Activated CD4-positive, alpha-beta T cell treated with anti-CD3 and anti-CD28 coated beads, Interleukin-2, amount 50 U/mL, for 48 hours (primary cell): ENCODE measurements around the gene ATL3.
A peak's percentile ranks its signal among the peaks of the same experiment; 100 is the strongest.
"Not testable (repeated sequence)": the region's sequence is repeated elsewhere in the genome, so short reads cannot be mapped to it uniquely, and the experiment has no call there.

Source experiments
- DNase-seq, 2 experiments: peaks; one replicate each; pipeline ENCODE4 v3.0.0-alpha.2; 2020

The ATL3 gene, protein sequence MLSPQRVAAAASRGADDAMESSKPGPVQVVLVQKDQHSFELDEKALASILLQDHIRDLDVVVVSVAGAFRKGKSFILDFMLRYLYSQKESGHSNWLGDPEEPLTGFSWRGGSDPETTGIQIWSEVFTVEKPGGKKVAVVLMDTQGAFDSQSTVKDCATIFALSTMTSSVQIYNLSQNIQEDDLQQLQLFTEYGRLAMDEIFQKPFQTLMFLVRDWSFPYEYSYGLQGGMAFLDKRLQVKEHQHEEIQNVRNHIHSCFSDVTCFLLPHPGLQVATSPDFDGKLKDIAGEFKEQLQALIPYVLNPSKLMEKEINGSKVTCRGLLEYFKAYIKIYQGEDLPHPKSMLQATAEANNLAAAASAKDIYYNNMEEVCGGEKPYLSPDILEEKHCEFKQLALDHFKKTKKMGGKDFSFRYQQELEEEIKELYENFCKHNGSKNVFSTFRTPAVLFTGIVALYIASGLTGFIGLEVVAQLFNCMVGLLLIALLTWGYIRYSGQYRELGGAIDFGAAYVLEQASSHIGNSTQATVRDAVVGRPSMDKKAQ

DNA sequence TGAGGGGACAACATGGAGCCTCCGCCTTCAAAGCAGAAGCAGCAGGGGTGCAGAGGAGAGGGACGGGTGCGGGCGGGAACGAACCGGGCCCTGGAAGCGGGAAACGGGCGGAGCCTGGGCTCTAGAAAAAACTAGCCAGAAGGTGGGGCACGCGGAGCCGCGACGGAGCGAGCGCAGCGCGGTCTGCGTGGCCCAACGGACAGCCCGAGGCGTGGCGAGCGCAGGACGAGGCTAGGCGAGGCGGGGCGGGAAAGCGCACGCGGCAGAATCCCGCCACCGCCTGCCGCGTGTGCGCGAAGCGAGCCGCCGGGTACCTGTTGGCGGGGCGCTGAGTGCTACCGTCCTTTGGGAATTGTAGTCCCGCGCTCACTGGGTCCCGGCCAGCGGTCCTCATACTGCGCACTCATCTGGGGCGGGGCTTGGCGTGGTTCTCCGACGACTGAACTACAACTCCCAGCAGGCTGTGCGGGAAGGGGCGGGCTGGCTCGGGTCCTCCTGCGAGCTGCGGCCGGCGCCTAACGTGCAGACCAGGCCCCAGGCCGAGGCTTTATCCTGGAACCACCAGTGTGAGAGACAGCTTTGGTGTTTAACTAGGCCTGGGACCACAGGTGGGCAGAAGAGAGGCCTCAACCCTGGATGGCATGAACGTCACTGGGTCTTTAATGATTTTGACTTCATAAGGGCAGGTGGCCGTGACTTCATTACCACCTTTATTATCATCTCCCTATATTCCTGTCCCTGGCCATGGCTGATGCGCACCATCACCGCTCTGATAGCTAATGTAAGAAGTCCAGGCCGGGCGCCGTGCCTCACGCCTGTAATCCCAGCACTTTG lies at the start of gene ATL3:
TSS of gene ATL3 (minus strand) at position 55 of the 834 bp plus-strand sequence. CDS start at position 14, 41 bp downstream.
- peak; percentile 96 to 97 for DNase-seq

DNA sequence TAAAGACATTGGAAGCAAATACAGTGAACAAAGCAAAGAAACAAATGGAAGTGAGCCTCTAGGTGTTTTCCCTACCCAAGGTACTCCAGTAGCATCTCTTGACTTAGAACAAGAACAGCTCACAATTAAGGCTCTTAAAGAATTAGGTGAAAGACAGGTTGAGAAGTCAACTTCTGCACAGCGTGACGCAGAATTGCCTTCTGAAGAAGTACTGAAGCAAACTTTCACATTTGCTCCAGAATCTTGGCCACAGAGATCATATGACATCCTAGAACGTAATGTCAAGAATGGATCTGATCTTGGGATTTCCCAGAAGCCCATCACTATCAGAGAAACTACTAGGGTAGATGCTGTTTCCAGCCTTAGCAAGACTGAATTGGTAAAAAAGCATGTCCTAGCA lies 49.4 kb upstream of the ATL3 start:
- no peak for DNase-seq

DNA sequence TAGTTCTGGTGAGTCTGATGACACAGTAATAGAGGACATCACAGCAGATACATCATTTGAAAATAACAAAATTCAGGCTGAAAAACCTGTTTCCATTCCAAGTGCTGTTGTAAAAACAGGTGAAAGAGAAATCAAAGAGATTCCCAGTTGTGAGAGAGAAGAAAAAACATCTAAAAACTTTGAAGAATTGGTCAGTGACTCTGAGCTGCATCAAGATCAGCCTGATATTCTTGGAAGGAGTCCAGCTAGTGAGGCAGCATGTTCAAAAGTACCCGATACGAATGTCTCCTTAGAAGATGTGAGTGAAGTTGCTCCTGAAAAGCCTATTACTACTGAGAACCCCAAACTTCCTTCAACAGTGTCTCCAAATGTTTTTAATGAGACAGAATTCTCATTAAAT lies 48.8 kb upstream of the ATL3 start:
- DNase-seq = no peak

DNA sequence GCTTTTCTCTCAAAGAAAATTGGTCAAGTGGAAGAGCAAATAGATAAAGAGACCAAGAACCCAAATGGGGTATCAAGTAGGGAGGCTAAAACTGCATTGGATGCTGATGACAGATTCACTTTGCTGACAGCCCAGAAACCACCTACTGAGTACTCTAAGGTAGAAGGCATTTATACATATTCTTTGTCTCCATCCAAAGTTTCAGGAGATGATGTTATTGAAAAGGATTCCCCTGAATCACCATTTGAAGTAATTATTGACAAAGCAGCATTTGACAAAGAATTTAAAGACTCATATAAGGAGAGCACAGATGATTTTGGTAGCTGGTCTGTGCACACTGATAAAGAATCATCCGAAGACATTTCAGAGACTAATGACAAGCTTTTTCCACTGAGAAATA lies 47.8 kb upstream of the ATL3 start:
- no peak for DNase-seq

DNA sequence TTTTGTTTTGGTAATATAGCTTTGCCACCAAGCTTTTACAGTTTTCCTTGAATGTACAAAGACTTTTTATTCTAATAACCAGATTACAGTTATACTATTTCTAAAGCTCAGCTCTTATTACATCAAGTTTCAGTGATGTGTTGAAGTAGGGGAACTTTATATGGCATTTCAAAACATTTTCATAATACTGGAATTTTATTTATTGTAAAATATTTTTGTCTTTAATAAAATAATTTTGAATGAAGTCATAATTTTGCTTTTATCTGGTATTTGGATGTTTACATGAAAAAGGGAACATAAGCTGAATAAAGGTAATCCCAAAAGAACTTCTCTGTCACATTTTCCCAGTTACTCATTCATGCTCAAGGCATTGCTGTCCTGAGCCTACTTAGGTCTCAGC lies 44.9 kb upstream of the ATL3 start:
- no peak for DNase-seq

DNA sequence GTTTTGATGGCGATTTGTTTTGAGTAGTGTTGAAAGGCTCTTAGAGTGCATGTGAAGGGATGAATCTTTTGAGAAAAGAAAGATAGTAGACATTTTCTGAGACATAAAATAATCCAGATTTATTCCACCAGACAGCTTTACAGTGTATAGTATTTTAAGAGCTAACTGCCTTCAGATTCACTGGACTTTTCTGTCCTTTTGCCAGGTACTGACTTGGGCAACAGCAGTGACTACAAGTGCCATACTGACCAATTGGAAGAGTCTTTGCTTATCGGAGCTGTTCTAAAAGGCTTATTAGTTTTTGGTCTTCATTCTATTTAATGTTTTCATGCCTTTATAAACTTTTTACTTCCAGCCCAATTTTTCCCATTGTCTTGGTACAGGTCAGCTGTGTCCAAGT lies 42.6 kb upstream of the ATL3 start:
- no peak for DNase-seq

DNA sequence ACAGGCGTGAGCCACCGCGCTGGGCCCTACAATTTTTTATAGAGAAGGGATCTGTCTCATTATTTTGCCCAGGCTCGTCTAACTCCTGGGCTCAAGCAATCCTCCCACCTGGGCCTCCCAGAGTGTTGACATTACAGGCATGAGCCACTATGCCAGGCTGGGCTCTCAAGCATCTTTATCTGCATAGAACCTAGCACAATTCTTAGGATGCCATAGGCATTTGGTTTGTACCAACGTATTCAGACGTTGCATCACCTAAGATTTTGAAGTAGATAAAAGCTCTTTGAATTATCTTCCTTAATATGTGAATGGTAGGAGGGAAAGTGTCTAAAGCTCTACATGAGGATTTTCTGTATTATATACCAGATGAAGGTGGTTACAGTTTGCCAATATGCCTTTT lies 40.7 kb upstream of the ATL3 start:
- no peak for DNase-seq

DNA sequence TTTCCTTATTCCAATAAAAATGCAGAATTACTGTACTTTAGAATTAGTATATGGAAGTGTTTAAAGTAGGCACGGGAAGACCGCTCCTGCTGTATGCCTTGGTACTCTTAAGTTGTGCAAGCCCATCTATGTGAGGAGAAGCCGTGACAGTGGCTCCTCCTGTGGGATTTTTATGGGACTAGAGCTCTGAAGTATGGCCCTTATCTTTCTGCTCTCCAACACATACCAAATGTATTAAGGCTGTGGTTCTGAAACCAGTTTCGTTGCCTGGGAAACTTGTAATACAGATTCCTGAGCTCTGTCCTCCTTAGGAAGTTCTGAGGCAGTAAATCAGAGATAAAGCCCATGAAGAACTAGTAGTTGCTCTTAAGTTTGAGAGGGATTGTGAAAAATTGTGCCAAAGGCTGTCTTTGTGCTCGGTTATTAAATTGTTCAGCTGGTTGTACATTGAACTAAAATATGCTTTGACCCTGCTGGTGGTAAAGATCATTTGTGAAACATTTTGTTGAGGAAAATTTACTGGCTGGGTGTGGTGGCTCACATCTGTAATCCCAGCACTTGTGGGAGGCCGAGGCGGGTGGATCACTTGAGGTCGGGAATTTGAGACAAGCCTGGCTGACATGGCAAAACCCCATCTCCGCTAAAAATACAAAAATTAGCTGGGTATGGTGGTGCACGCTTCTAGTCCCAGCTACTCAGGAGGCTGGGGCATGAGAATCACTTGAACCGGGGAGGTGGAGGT lies 39.5 kb upstream of the ATL3 start:
- DNase-seq = no peak

DNA sequence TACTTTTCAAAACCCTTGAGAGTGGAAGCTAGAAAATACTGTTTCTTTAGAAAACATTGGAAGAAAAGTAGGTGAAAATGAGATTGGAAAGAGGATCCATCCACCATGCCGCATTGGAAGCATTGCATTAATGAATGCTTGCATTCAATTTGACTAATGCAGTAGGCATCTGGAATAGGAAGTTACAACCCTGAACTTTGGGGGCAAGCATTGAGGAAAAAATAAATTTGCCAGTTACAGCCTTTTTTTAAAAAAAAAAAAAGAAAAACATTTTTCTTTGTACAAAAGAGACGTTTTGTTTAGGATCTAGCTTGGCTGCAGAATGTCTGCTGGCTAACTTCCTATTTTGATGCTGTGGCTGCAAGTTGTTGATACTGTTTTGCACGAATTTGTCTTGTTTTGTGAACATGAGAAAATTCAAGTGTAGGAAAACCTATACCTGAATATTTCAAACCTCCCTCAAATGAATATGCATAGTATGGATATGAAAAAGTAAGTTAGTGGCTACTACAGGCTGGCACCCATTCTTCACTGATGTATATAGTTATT lies 38.2 kb upstream of the ATL3 start:
- DNase-seq = no peak

DNA sequence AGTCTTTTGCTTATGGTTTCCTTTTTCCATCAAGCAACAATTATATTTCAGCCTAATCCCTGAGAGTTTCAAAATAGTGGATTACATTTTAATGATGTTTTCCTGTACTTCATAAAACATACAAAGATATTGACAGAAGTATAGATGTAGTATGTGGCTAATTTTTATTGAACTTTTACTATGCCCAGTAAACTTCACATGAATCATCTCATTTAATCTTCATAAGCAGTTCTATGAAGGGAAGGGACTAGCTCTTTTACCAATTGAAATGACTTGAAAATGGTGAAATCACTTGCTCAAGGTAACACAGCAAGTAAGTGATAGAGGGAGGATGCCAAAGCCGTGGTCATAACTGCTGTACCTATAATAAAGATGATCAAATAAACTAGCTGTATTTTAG lies 37.6 kb upstream of the ATL3 start:
- no peak for DNase-seq

DNA sequence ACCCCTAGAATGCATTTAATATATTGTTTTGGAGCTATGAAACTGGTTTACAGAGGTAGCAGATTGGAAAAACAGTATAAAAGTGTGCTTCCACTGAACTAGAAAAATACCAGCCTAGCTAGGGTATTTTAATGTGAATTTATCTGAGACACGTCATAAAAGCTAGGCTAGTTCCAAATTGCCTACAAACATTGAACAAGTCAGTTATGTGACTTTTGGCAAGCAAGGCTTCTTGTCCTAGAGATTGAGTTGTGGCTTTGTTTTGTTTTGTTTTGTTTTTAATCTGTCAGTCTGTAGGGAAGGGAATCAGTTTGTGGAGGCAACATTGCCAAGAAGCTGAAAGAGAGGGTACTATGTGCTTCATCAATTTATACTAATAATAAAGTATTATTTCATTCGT lies 34.4 kb upstream of the ATL3 start:
- DNase-seq = no peak

DNA sequence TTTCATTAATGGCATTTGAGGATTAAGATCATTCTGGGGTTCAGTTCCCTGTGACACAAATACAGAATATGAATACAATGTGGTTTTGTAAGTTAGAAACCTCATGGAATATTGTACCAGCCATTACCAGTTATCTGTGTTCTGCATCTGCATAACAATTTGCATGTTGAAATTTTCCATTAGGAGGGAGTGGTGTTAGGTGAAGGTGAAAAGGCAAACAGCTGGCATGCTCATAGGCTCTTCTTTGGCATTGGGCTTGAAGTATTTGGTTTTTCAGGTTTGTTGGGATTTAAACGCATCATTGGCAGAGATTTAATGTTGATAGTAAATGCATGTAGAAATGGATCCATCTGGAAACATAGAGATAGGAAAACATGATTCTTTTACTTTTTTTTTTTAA lies 28.7 kb upstream of the ATL3 start:
- DNase-seq = no peak

DNA sequence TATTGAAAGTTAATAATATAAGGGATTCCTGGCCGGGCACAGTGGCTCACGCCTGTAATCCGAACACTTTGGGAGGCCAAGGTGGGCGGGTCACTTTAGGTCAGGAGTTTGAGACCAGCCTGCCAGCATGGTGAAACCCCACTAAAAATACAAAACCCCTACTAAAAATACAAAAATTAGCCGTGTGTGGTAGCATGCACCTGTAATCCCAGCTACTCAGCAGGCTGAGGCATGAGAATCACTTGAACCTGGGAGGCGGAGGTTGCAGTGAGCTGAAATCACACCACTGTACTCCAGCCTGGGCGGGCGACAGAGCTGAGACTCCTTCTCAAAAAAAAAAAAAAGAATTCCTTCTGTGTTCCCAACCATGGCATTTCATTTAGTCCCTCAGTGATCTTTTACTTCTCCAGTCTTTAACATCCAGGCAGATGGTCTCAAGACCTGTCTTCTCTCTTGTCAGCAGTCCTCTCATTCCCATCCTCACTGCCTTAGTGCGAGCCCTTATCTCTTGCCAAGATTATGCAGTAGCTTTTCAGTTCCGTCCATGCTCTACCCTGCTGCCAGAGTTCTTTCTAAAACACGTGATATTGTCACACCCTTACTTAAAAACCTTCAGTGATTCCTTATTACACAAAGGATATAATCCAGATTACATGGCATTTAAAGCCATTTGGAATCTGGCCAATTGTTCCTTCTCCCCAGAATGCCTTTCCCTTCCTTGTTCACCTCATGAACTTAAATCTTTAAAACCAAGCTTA lies 28.0 kb upstream of the ATL3 start:
- no peak for DNase-seq

DNA sequence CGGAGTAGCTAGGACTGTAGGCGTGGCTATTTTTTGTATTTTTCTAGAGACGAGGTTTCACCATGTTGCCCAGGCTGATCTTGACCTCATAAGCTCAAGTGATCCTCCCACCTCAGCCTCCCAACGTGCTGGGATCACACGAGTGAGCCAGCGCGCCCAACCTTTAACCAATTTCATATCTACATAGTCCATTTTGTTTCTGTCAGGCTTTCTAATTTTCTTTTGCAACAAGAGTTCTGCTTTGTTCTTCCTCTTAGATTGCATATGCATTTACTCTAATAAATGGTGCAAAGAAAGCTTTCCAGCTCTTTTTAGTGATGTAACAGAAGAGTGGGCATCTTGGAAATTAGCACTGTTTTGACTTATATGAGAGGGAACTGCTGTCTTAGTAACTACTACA lies 23.4 kb upstream of the ATL3 start:
- no peak for DNase-seq

DNA sequence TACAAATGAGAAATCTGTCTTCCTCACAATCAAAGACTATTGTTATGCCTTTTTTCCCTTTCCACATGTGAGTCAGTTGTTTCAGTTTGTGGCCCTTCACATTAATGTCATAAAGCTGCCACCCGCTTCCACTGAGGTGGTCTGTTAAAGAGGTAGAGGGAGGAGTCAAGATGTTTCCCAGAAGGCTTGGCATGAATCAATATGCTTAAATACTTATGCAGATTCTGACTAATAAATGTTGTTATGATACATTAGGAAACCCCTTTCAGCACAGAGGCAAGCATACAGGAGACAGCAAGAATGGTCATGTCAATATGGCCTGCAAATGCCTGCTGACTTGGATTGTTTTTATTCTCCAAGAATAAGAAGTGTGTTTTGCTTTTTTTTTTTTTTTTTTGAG lies 16.7 kb upstream of the ATL3 start:
- DNase-seq = peak in 1 of 2 experiments; percentile 18

DNA sequence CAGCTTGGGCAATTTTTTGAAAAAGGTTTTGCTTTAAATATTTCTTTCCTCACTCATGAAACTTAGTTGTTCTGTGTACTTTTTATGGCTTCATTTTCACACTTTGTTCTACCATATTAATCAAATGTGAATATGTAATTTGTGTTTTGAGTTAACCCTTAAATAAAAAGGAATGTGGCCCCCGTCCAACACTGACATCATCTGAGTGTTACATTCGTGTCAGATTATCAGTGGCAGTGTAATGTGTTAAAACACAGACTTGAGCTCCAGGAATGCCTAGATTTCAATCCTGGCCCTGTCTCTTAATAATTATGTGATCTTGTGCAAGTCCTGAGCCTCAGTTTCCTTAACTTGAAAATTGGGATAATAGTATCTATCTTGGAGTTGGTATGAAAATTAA lies 15.8 kb upstream of the ATL3 start:
- DNase-seq = no peak

DNA sequence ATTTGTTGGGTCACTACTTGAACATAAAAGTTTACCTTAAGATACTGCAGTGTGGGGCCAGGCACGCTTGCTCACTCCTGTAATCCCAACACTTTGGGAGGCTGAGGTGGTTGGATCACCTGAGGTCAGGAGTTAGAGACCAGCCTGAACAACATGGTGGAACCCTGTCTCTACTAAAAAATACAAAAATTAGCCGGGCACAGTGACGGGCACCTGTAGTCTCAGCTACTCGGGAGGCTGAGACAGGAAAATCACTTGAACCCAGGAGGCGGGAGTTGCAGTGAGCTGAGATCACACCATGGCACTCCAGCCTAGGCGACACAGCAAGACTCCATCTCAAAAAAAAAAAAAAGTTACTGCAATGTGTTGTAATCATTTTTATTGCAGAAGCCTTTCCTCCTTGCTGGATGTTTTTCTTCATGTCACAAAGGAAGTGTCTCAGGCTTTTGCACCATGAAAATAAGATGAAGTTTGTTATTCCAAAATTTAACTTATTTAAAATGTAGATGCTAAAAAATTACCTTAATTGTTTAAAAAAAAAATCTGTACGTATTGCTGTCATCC lies 14.1 kb upstream of the ATL3 start:
- not testable (repeated sequence) for DNase-seq

DNA sequence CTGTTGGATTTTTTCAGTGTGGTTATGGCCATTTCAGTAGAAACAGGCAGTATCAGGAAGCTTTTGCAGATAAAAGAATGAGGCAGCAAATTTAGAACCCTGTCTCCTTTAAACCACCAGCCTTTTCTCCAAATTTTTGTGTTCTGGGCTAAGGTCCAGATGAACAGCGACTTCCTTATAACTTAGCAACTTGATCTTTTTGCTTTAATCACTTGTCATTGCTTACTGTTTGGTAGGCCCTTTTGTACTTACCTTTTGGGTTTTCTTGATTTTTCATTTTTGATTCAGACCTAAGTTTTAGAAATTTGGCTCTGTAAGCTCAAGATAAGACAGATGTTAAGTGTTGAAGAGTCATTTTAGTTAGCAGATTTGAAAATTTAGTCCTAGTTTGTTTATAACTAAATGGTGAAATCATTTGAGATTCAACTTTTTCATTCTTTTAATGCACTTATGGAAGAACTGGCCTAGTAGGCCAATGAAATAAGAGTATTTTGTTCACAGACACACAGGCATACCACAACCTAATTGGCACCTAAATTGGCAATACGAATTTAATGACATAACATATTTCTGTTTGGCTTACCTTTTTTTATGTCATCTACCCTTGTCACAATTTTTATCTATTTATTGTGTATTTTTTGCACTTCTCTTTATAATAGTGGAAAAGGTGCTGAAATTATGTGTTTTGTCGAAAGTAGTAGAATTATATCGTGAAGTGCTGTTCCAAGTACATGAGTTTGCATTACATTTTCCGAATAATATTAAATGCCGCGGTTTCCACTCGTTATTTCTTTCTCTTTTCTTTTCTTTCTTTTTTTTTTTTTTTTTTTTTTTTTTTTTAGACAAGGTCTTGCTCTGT lies 12.2 kb upstream of the ATL3 start:
- no peak for DNase-seq

DNA sequence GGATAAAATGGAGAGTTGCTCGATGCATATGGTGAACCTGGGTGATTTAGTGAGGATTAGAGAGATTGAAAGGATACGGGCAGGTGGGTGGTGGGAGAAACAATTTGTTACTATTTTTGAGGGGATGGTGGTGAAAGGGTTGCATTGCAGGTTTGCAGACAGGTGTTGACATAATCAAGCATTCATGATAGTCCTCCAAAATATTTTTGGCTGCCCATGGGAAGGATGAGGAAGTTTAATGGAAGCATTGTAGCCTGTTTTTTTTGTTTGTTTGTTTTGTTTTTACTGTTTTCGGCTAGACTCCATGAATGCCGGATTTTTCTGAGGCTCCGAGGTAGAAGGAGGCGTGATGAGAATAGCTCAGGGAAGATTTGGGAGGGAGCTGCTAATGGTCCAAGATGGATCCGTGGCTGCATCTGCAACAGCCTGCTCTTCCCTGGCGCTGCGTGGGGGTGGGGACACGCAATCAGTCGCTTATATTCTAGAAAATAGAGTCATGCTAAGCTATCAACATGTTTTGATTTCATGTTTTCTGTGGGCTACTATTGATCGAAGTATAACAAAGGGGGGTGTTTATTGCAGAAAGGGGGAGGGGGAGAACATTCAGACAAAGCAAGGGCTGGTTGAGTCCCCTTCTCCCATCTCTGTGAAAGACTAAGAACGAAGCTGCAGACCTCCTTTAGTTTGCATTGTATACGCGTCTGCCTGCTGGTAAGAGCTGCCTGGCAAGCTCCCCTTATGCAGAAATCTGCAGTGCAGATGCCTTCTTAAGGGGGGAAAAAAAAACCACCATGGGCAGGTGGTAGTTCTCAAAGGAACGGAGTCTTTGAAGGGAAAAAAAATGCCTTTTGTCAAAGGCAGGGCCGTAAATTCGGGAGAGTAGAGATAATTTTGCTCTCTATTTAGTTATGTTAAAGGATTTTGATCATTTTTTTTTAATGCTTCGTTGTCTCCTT lies 11.2 kb upstream of the ATL3 start:
- peak; percentile 21 to 41 for DNase-seq
